HepG2 (cell line): ENCODE results near the gene PAFAH1B1. TPM values are rescaled to one million over a fixed set of nuclear protein-coding genes. Genes with fewer than 3 reads are reported as not detected.
A peak's percentile ranks its signal among the peaks of the same experiment; 100 is the strongest.

Experiments
- DMAP1 ChIP-seq: IDR thresholded peaks from 2 replicates; pipeline ENCODE4 v1.6.1; 2016
- EEA1 ChIP-seq: sonication (generic); formaldehyde crosslinking; IDR thresholded peaks from 2 replicates; pipeline ENCODE4 v1.5.1; 2020; ENCODE audit warnings: mild to moderate bottlenecking, missing genetic modification reagents, borderline replicate concordance
- GMEB1 ChIP-seq: sonication (generic); formaldehyde crosslinking; IDR thresholded peaks from 2 replicates; pipeline ENCODE4 v1.5.1; 2020; ENCODE audit warnings: missing genetic modification reagents, mild to moderate bottlenecking, borderline replicate concordance
- HIC2 ChIP-seq: sonication (generic); formaldehyde crosslinking; IDR thresholded peaks from 2 replicates; pipeline ENCODE4 v1.9.0; 2022; ENCODE audit warnings: low read depth, missing genetic modification reagents
- KDM5B ChIP-seq: sonication (generic); formaldehyde crosslinking; IDR thresholded peaks from 2 replicates; pipeline ENCODE4 v1.4.0; 2020; ENCODE audit warnings: missing genetic modification reagents, mild to moderate bottlenecking, borderline replicate concordance
- NCOA1 ChIP-seq: sonication (generic); formaldehyde crosslinking; IDR thresholded peaks from 2 replicates; pipeline ENCODE4 v1.9.0; 2021; ENCODE audit warnings: missing genetic modification reagents
- PCBP1 ChIP-seq: fragments of 200-400 bp; formaldehyde crosslinking; IDR thresholded peaks from 2 replicates; pipeline ENCODE4 v1.6.1; 2017; ENCODE audit warnings: mild to moderate bottlenecking, low read depth, low read length, borderline replicate concordance
- PHF21A ChIP-seq: sonication (generic); formaldehyde crosslinking; IDR thresholded peaks from 2 replicates; pipeline ENCODE4 v1.5.0; 2020; ENCODE audit warnings: mild to moderate bottlenecking, missing genetic modification reagents
- SALL1 ChIP-seq: sonication (generic); formaldehyde crosslinking; IDR thresholded peaks from 2 replicates; pipeline ENCODE4 v1.8.0; 2022; ENCODE audit warnings: mild to moderate bottlenecking, missing genetic modification reagents
- SIX4 ChIP-seq: sonication (generic); formaldehyde crosslinking; IDR thresholded peaks from 2 replicates; pipeline ENCODE4 v1.4.0; 2020; ENCODE audit warnings: missing genetic modification reagents
- TMF1 ChIP-seq: sonication (generic); formaldehyde crosslinking; IDR thresholded peaks from 2 replicates; pipeline ENCODE4 v1.8.1; 2022; ENCODE audit warnings: low read depth, missing genetic modification reagents
- XBP1 ChIP-seq: sonication (generic); formaldehyde crosslinking; IDR thresholded peaks from 2 replicates; pipeline ENCODE4 v1.5.0; 2020; ENCODE audit warnings: missing genetic modification reagents
- ZBTB4 ChIP-seq: sonication (generic); formaldehyde crosslinking; IDR thresholded peaks from 2 replicates; pipeline ENCODE4 v1.4.0; 2020; ENCODE audit warnings: missing genetic modification reagents, mild to moderate bottlenecking, borderline replicate concordance
- ZKSCAN5 ChIP-seq: sonication (generic); formaldehyde crosslinking; IDR thresholded peaks from 2 replicates; pipeline ENCODE4 v1.5.1; 2020; ENCODE audit warnings: mild to moderate bottlenecking, missing genetic modification reagents
- ZNF33B ChIP-seq: sonication (generic); formaldehyde crosslinking; IDR thresholded peaks from 2 replicates; pipeline ENCODE4 v1.5.1; 2020; ENCODE audit warnings: mild to moderate bottlenecking, missing genetic modification reagents
- ZNF460 ChIP-seq: sonication (generic); formaldehyde crosslinking; IDR thresholded peaks from 2 replicates; pipeline ENCODE4 v1.5.1; 2020; ENCODE audit warnings: missing genetic modification reagents, mild to moderate bottlenecking, borderline replicate concordance
- ZNF512 ChIP-seq: sonication (generic); formaldehyde crosslinking; IDR thresholded peaks from 2 replicates; pipeline ENCODE4 v1.4.0; 2020; ENCODE audit warnings: mild to moderate bottlenecking, missing genetic modification reagents
- ZNF564 ChIP-seq: sonication (generic); formaldehyde crosslinking; IDR thresholded peaks from 2 replicates; pipeline ENCODE4 v1.8.1; 2023; ENCODE audit warnings: mild to moderate bottlenecking, missing genetic modification reagents
- polyA plus RNA-seq, 8 experiments: library from polyadenylated mRNA; depleted of rRNA in 3 of 8; stranded (reverse) in 7 of 8; unstranded in 1 of 8; fragments of >200 nt; fragmentation: Illumina TruSeq in 4 of 8; extraction: Trizol in 4 of 8; gene quantifications; 2 replicates each; pipeline versions ENCODE4 v1.2.1 to v1.2.3, GENCODE V29; 2011 to 2016; ENCODE audit warnings: low read depth in 4 of 8, missing spikeins in 1 of 8, mixed read lengths in 1 of 8; ENCODE audit not compliant: insufficient read depth in 1 of 8
- total RNA-seq, 5 experiments: library from RNA; depleted of rRNA; stranded (reverse); fragments of >200 nt; fragmentation: Illumina TruSeq; extraction: Trizol; gene quantifications; 2 replicates each; pipeline ENCODE4 v1.2.3, GENCODE V29; 2016; ENCODE audit warnings: low read depth in 1 of 5

The PAFAH1B1 gene
- total and polyA plus RNA-seq, 2 of the 13 experiments (the other 11 are each of a cell fraction or from before 2014, with no cell fraction given), result 46.0 to 64.9 TPM

- TF ChIP-seq ZBTB4, result no peak
- no peak for TF ChIP-seq XBP1 (CRISPR knock-in tag)
- no peak for TF ChIP-seq ZNF460 (CRISPR knock-in tag)
- peak; percentile 89; the same call in 1 of the 2 replicates for TF ChIP-seq HIC2 (CRISPR knock-in tag)
- TF ChIP-seq ZNF564 (CRISPR knock-in tag), result 0 out of 2 replicates have a peak, but pooled peaks have one; percentile 54
- TF ChIP-seq EEA1 (CRISPR knock-in tag), result 0 out of 2 replicates have a peak, but pooled peaks have one; percentile 79
- TF ChIP-seq DMAP1, result peak; percentile 65
- TF ChIP-seq PHF21A (CRISPR knock-in tag), result peak; percentile 38; the same call in 1 of the 2 replicates
- no peak for TF ChIP-seq NCOA1 (CRISPR knock-in tag)
- TF ChIP-seq KDM5B (CRISPR knock-in tag), result peak; percentile 84
- TF ChIP-seq PCBP1, result 0 out of 2 replicates have a peak, but pooled peaks have one; percentile 43
- TF ChIP-seq SIX4 (CRISPR knock-in tag), result 0 out of 2 replicates have a peak, but pooled peaks have one; percentile 34
- TF ChIP-seq TMF1, result no peak; the same call in 1 of the 2 replicates
- peak; percentile 67 for TF ChIP-seq GMEB1 (CRISPR knock-in tag)
- 0 out of 2 replicates have a peak, but pooled peaks have one; percentile 86 for TF ChIP-seq ZNF33B (CRISPR knock-in tag)
- TF ChIP-seq ZKSCAN5 (CRISPR knock-in tag), result no peak
- TF ChIP-seq SALL1 (CRISPR knock-in tag), result peak; percentile 84
- no peak for TF ChIP-seq ZNF512 (CRISPR knock-in tag)
These were observed at the start of gene PAFAH1B1 (continued) for GRCh38 chr17:2592971-2593820.
